Measurements from ENCODE around the gene HSCB.
"Not testable (repeated sequence)": the region's sequence is repeated elsewhere in the genome, so short reads cannot be mapped to it uniquely, and the experiment has no call there.

Gene HSCB

GRCh38 chr22:28742562-28742962, 723 bp downstream of the HSCB start:
- no peaks in the 10 kb centered on the region for H3K9me3 ChIP-seq (ENCODE audit: insufficient read depth, low read depth, low read length)
- no peaks in the 10 kb centered on the region; the same call in 1 of the 2 replicates for H3K4me1 ChIP-seq (ENCODE audit: insufficient read depth, low read length)
- H3K27ac ChIP-seq (ENCODE audit: low read length) = no peak overlapping the region
- H3K9ac ChIP-seq (ENCODE audit: low read depth, low read length) = peak overlapping the region; percentile 93; the same call in 1 of the 2 replicates
- H3K27me3 ChIP-seq (ENCODE audit: insufficient read depth, low read length) = no peaks in the 10 kb centered on the region
- peaks cover 39% of the 10 kb centered on the region for H3K36me3 ChIP-seq (ENCODE audit: insufficient read depth, low read depth, low read length)
- H3K4me3 ChIP-seq (ENCODE audit: low read length) = peak overlapping the region; percentile 89

DNA sequence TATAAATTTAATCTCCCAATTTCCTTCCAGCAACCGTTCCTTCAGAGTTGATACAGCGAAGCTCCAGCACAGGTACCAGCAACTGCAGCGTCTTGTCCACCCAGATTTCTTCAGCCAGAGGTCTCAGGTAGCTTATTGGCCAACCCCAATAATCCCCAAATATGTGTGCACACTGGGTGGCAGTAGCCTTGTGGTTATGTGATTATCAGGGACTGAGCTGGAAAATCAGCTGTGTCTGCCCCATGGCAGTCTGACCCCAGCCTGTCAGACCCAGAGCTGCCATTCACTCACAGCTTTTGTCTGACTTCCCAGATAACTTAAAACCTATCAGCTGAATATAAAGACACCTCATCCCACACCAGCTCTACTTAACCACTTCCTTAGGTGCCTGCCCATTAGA, 2.0 kb downstream of the HSCB start:
- Histone ChIP-seq H3K27me3 (ENCODE audit: insufficient read depth, low read length) (no peaks in the 10 kb centered on the region), H3K9ac (ENCODE audit: low read depth, low read length) (no peak overlapping the region), H3K27ac (ENCODE audit: low read length) (no peak overlapping the region), H3K36me3 (ENCODE audit: insufficient read depth, low read depth, low read length) (peaks cover 52% of the 10 kb centered on the region), H3K4me1 (ENCODE audit: insufficient read depth, low read length) (no peaks in the 10 kb centered on the region; the same call in 1 of the 2 replicates), H3K9me3 (ENCODE audit: insufficient read depth, low read depth, low read length) (no peaks in the 10 kb centered on the region), H3K4me3 (ENCODE audit: low read length) (no peak overlapping the region)

- no peak overlapping the region for H3K27ac ChIP-seq (ENCODE audit: low read length)
- no peaks in the 10 kb centered on the region for H3K27me3 ChIP-seq (ENCODE audit: insufficient read depth, low read length)
- H3K9me3 ChIP-seq (ENCODE audit: insufficient read depth, low read depth, low read length) = no peaks in the 10 kb centered on the region
- no peak overlapping the region for H3K4me3 ChIP-seq (ENCODE audit: low read length)
- H3K36me3 ChIP-seq (ENCODE audit: insufficient read depth, low read depth, low read length) = peaks cover 63% of the 10 kb centered on the region
- H3K4me1 ChIP-seq (ENCODE audit: insufficient read depth, low read length) = no peaks in the 10 kb centered on the region
- H3K9ac ChIP-seq (ENCODE audit: low read depth, low read length) = no peak overlapping the region
Observed at GRCh38 chr22:28750471-28750881, 8.6 kb downstream of the HSCB start.

DNA sequence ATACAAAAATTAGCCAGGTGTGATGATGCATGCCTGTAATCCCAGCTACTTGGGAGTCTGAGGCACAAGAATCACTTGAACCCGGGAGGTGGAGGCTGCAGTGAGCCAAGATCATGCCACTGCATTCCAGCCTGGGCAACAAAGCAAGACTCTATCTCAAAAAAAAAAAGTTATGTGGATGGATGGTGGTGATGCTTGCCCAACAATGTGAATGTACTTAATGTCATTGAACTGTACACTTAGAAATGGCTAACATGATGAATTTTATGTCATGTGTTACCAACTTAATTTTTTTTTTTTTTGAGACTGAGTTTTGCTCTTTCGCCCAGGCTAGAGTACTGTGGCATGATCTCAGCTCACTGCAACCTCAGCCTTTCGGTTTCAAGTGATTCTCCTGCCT, 12.7 kb downstream of the HSCB start:
- not testable (repeated sequence) for H3K9me3 ChIP-seq (ENCODE audit: insufficient read depth, low read depth, low read length); H3K9ac ChIP-seq (ENCODE audit: low read depth, low read length); H3K27ac ChIP-seq (ENCODE audit: low read length); H3K27me3 ChIP-seq (ENCODE audit: insufficient read depth, low read length); H3K4me3 ChIP-seq (ENCODE audit: low read length); H3K4me1 ChIP-seq (ENCODE audit: insufficient read depth, low read length)
- H3K36me3 ChIP-seq (ENCODE audit: insufficient read depth, low read depth, low read length) = peaks cover 23% of the 10 kb centered on the region

DNA sequence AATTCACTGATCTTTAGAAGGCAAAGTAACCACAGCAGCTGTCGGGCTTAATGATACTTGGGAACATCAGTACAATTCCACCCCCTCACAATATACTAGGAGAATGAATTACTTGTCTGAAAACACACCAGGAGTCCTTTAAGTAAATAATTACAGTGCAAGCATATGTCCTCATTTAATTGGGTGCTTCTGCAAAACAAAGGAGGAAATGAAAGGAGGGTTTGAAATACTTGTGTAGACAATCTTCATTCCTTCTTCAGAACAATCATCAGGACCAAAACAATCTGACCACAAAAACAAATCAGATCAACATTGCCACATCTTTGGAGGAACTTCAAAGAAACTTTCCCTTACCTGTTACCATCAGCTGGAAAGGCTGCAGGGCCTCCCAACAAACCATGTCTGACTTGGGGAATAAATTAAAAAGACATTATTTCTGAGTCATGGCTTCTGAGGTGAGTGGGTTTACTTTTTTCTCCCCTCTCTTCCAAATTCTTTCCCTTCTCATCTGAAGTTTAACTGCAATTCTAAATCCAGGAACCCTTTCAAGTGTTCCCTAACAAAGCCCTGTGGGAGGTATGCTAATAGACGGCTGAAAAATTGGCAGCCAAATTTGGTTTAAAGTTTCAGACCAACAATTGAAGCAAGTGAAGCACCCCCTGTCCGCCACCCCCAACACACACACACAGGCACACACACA, 18.2 kb downstream of the HSCB start:
- Histone ChIP-seq H3K9me3 (ENCODE audit: insufficient read depth, low read depth, low read length) (peaks cover 6% of the 10 kb centered on the region; the same call in 1 of the 2 replicates), H3K27ac (ENCODE audit: low read length) (peak overlapping the region; percentile 23), H3K4me1 (ENCODE audit: insufficient read depth, low read length) (peaks cover 9% of the 10 kb centered on the region; the same call in 1 of the 2 replicates), H3K4me3 (ENCODE audit: low read length) (peak overlapping the region; percentile 33; the same call in 1 of the 2 replicates), H3K9ac (ENCODE audit: low read depth, low read length) (peak overlapping the region; percentile 64; the same call in 1 of the 2 replicates), H3K36me3 (ENCODE audit: insufficient read depth, low read depth, low read length) (no peaks in the 10 kb centered on the region), H3K27me3 (ENCODE audit: insufficient read depth, low read length) (no peaks in the 10 kb centered on the region)

- Histone ChIP-seq H3K4me3 (ENCODE audit: low read length) (no peak overlapping the region), H3K27ac (ENCODE audit: low read length) (no peak overlapping the region), H3K4me1 (ENCODE audit: insufficient read depth, low read length) (peaks cover 9% of the 10 kb centered on the region; the same call in 1 of the 2 replicates), H3K36me3 (ENCODE audit: insufficient read depth, low read depth, low read length) (no peaks in the 10 kb centered on the region), H3K9ac (ENCODE audit: low read depth, low read length) (no peak overlapping the region), H3K9me3 (ENCODE audit: insufficient read depth, low read depth, low read length) (peaks cover 6% of the 10 kb centered on the region; the same call in 1 of the 2 replicates), H3K27me3 (ENCODE audit: insufficient read depth, low read length) (no peaks in the 10 kb centered on the region)
Observed at GRCh38 chr22:28761449-28761755, 19.6 kb downstream of the HSCB start.

DNA sequence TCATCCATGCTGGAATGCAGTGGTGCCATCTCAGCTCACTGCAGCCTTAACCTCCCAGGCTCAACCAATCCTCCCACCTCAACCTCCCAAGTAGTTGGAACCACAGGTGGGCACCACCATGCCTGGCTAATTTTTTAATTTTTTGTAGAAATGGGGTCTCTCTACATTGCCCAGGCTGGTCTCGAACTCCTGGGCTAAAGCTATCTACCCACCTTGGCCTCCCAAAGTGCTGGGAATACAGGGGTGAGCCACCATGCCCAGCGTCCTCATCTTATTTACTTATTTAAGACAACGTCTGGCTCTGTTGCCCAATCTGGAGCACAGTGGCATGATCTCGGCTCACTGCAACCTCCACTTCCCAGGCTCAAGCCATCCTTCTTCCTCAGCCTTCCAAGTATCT, 20.2 kb downstream of the HSCB start:
- H3K36me3 ChIP-seq (ENCODE audit: insufficient read depth, low read depth, low read length); H3K27me3 ChIP-seq (ENCODE audit: insufficient read depth, low read length); H3K27ac ChIP-seq (ENCODE audit: low read length); H3K4me1 ChIP-seq (ENCODE audit: insufficient read depth, low read length); H3K9me3 ChIP-seq (ENCODE audit: insufficient read depth, low read depth, low read length); H3K4me3 ChIP-seq (ENCODE audit: low read length); H3K9ac ChIP-seq (ENCODE audit: low read depth, low read length): not testable (repeated sequence)

GRCh38 chr22:28766628-28767027, 24.8 kb downstream of the HSCB start:
- Histone ChIP-seq H3K9ac (ENCODE audit: low read depth, low read length) (no peak overlapping the region), H3K27me3 (ENCODE audit: insufficient read depth, low read length) (no peaks in the 10 kb centered on the region), H3K9me3 (ENCODE audit: insufficient read depth, low read depth, low read length) (peaks cover 7% of the 10 kb centered on the region), H3K4me1 (ENCODE audit: insufficient read depth, low read length) (no peaks in the 10 kb centered on the region), H3K27ac (ENCODE audit: low read length) (no peak overlapping the region), H3K36me3 (ENCODE audit: insufficient read depth, low read depth, low read length) (no peaks in the 10 kb centered on the region), H3K4me3 (ENCODE audit: low read length) (no peak overlapping the region)

- H3K27me3 ChIP-seq (ENCODE audit: insufficient read depth, low read length) = no peaks in the 10 kb centered on the region
- H3K27ac ChIP-seq (ENCODE audit: low read length) = no peak overlapping the region
- no peaks in the 10 kb centered on the region for H3K36me3 ChIP-seq (ENCODE audit: insufficient read depth, low read depth, low read length)
- H3K9ac ChIP-seq (ENCODE audit: low read depth, low read length) = no peak overlapping the region
- no peaks in the 10 kb centered on the region for H3K4me1 ChIP-seq (ENCODE audit: insufficient read depth, low read length)
- H3K9me3 ChIP-seq (ENCODE audit: insufficient read depth, low read depth, low read length) = peaks cover 7% of the 10 kb centered on the region
- H3K4me3 ChIP-seq (ENCODE audit: low read length) = no peak overlapping the region
Observed at GRCh38 chr22:28768701-28769393, 27.0 kb downstream of the HSCB start.

GRCh38 chr22:28769394-28770085, 27.7 kb downstream of the HSCB start:
- no peak overlapping the region for H3K9ac ChIP-seq (ENCODE audit: low read depth, low read length)
- no peak overlapping the region for H3K4me3 ChIP-seq (ENCODE audit: low read length)
- no peak overlapping the region for H3K27ac ChIP-seq (ENCODE audit: low read length)
- no peaks in the 10 kb centered on the region for H3K27me3 ChIP-seq (ENCODE audit: insufficient read depth, low read length)
- H3K36me3 ChIP-seq (ENCODE audit: insufficient read depth, low read depth, low read length) = peaks cover 5% of the 10 kb centered on the region; the same call in 1 of the 2 replicates
- H3K4me1 ChIP-seq (ENCODE audit: insufficient read depth, low read length) = no peaks in the 10 kb centered on the region
- peaks cover 7% of the 10 kb centered on the region for H3K9me3 ChIP-seq (ENCODE audit: insufficient read depth, low read depth, low read length)

DNA sequence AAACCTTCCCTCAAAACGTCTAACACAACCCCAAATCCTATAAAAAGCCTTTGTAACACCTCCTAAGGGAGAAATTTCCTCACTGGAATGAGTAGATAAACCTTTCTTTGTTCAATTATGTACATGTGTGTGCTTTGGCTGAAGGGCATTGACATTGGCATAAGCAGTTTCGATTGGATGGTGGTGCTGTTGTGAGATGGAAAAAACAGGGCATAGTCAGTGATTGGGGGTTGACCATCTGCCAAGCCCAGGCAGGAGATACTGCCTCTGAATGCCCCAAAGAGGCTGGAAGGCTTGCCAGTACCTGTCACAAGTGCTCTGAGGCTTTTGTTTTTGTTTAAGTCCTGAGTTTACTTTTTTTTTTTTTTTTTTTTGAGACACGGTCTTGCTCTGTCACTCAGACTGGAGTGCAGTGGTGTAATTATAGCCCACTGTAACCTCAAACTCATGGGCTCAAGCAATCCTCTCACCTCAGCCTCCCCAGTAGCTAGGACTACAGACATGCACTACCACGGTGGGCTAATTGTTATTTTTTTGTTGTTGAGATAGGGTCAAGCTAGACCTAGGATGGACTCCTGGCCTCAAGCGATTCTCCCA, 29.5 kb downstream of the HSCB start:
- Histone ChIP-seq H3K36me3 (ENCODE audit: insufficient read depth, low read depth, low read length) (peaks cover 18% of the 10 kb centered on the region), H3K4me1 (ENCODE audit: insufficient read depth, low read length) (no peaks in the 10 kb centered on the region), H3K27ac (ENCODE audit: low read length) (no peak overlapping the region), H3K9ac (ENCODE audit: low read depth, low read length) (no peak overlapping the region), H3K4me3 (ENCODE audit: low read length) (no peak overlapping the region), H3K9me3 (ENCODE audit: insufficient read depth, low read depth, low read length) (peaks cover 7% of the 10 kb centered on the region), H3K27me3 (ENCODE audit: insufficient read depth, low read length) (no peaks in the 10 kb centered on the region)
